ENCODE results near the gene LRP1. TPM values are rescaled to one million over a fixed set of nuclear protein-coding genes. Genes with fewer than 3 reads are reported as not detected.
A peak's percentile ranks its signal among the peaks of the same experiment; 100 is the strongest.

The LRP1 gene
- total and polyA plus RNA-seq, 4 donors = 87.5 to 375 (median 139) TPM

DNA sequence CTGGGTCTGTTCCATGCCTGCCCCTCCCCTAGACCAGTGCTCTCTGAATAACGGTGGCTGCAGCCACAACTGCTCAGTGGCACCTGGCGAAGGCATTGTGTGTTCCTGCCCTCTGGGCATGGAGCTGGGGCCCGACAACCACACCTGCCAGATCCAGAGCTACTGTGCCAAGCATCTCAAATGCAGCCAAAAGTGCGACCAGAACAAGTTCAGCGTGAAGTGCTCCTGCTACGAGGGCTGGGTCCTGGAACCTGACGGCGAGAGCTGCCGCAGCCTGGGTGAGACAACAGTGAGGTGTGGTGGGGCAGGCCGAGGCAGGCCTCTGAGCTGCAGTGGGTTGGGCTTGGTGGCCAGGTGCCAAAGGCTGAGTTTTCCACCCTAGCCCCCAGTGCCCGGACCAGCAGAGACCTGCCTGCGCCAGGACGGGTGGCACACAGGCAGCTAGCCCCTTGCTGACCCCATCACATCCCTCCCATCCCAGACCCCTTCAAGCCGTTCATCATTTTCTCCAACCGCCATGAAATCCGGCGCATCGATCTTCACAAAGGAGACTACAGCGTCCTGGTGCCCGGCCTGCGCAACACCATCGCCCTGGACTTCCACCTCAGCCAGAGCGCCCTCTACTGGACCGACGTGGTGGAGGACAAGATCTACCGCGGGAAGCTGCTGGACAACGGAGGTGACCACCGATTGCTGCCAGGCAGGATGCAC is 47.3 kb downstream of the LRP1 start:
- TF ChIP-seq RAD21 (IDR thresholded peaks at IDR 0.05) = peak; percentile 69 to 81
- TF ChIP-seq CTCF (IDR thresholded peaks at IDR 0.05; ENCODE audit: low read depth, low read length, missing input control) = peak; percentile 50
- no peak for TF ChIP-seq RXRA (IDR thresholded peaks at IDR 0.05)
- Histone ChIP-seq H3K27ac (ENCODE audit: low read depth in 1 of 2, low read length in 2 of 2) (no peak overlapping the region), H3K4me3 (ENCODE audit: low read depth in 1 of 3, low read length in 3 of 3) (no peak overlapping the region), H3K27me3 (ENCODE audit: control insufficient read depth in 4 of 4, insufficient read depth in 4 of 4, low read length in 3 of 4) (no peaks in the 10 kb centered on the region), H3K36me3 (ENCODE audit: control insufficient read depth in 4 of 4, insufficient read depth in 3 of 4, low read depth in 1 of 4, low read length in 3 of 4) (peaks cover 32 to 93% (median 47%) of the 10 kb centered on the region in 4 donors), H3K4me1 (ENCODE audit: control insufficient read depth in 4 of 4, insufficient read depth in 4 of 4, low read length in 3 of 4) (no peaks in the 10 kb centered on the region), H3K9ac (ENCODE audit: low read depth in 1 of 2, low read length in 2 of 2) (no peak overlapping the region), H3K9me3 (ENCODE audit: control insufficient read depth in 4 of 4, low read length in 3 of 4) (no peaks in the 10 kb centered on the region)
- DNase-seq (ENCODE audit: low spot score) = peak; percentile 82
- WGBS = 63% methylated on average over 29 of the region's 29 CpGs

GRCh38 chr12:57176139-57176477 is 47.8 kb downstream of the LRP1 start:
- Histone ChIP-seq H3K4me3 (ENCODE audit: low read depth in 1 of 3, low read length in 3 of 3) (no peak overlapping the region), H3K36me3 (ENCODE audit: control insufficient read depth in 4 of 4, insufficient read depth in 3 of 4, low read depth in 1 of 4, low read length in 3 of 4) (peaks cover 33 to 93% (median 47%) of the 10 kb centered on the region in 4 donors), H3K9me3 (ENCODE audit: control insufficient read depth in 4 of 4, low read length in 3 of 4) (no peaks in the 10 kb centered on the region), H3K4me1 (ENCODE audit: control insufficient read depth in 4 of 4, insufficient read depth in 4 of 4, low read length in 3 of 4) (no peaks in the 10 kb centered on the region), H3K9ac (ENCODE audit: low read depth in 1 of 2, low read length in 2 of 2) (no peak overlapping the region), H3K27ac (ENCODE audit: low read depth in 1 of 2, low read length in 2 of 2) (no peak overlapping the region), H3K27me3 (ENCODE audit: control insufficient read depth in 4 of 4, insufficient read depth in 4 of 4, low read length in 3 of 4) (no peaks in the 10 kb centered on the region)
- no peak for DNase-seq (ENCODE audit: low spot score)
- TF ChIP-seq REST (IDR thresholded peaks at IDR 0.05) (no peak), ZBTB33 (IDR thresholded peaks at IDR 0.05) (no peak), FOXA1 (IDR thresholded peaks at IDR 0.05) (no peak), ATF3 (IDR thresholded peaks at IDR 0.05) (no peak), RAD21 (IDR thresholded peaks at IDR 0.05) (no peak), MAX (IDR thresholded peaks at IDR 0.05) (no peak), SP1 (IDR thresholded peaks at IDR 0.05) (no peak), HNF4G (IDR thresholded peaks at IDR 0.05) (no peak), YY1 (IDR thresholded peaks at IDR 0.05) (no peak), HNF4A (conservative IDR thresholded peaks at IDR 0.05) (no peak), RXRA (IDR thresholded peaks at IDR 0.05) (no peak), JUND (IDR thresholded peaks at IDR 0.05) (no peak), GABPA (IDR thresholded peaks at IDR 0.05 in 1 of 2, conservative IDR thresholded peaks at IDR 0.05 in 1 of 2) (no peak)
- WGBS = 94% methylated on average over 9 of the region's 9 CpGs
